GM10266 (cell line): ENCODE results near the gene HBG2.

Source experiments
- DNase-seq: peaks from one replicate; pipeline ENCODE4 v3.0.0; 2012; ENCODE audit errors: extremely low spot score
- TF ChIP-seq, protein P1 (sequence below): IDR thresholded peaks from 2 replicates; pipeline ENCODE4 v1.5.1; 2012; ENCODE audit warnings: mild to moderate bottlenecking, low read depth; ENCODE audit not compliant: control insufficient read depth, insufficient read depth; ENCODE audit errors: missing control alignments

Gene HBG2

DNA sequence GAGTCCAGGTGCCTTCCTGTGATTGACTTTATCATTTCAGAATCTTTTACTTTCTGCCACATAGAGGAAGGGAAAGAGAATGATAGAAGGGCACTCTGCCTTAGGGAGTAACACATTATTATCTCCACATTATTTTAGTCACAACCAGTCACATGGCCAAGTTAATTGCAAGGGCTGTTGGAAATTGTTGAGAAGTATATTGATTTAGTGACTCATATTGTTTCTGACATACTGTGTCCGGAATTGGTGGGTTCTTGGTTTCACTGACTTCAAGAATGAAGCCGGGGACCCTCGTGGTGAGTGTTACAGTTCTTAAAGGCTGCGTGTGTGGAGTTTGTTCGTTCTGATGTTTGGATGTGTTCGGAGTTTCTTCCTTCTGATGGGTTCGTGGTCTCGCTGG is 38.4 kb upstream of the HBG2 start:
- no peak for DNase-seq

DNA sequence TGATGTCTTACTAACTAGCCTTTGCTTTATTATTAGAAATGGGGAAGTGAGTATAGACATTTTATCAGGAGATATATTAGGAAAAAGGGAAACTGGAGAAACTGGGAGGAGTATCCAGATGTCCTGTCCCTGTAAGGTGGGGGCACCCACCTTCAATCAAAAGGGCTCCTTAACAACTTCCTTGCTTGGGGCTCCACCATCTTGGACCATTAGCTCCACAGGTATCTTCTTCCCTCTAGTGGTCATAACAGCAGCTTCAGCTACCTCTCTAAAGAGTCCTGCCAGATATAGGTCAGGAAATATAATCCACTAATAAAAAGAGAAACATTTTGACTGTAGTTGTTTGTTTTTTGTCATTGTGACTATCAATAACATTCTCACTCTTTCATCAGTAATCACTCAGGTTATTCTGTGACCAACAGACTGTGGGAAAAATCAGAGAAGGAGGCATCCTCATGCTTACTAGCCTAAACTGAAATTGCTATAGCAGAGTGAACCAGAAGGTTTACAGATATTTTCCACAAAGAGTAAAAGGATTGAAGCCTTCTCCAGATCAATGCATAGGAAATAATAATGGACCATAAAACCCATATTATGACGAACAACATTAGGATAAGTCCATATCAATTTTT is 36.7 kb upstream of the HBG2 start:
- peak; percentile 47 for DNase-seq
- TF ChIP-seq, protein P1, sequence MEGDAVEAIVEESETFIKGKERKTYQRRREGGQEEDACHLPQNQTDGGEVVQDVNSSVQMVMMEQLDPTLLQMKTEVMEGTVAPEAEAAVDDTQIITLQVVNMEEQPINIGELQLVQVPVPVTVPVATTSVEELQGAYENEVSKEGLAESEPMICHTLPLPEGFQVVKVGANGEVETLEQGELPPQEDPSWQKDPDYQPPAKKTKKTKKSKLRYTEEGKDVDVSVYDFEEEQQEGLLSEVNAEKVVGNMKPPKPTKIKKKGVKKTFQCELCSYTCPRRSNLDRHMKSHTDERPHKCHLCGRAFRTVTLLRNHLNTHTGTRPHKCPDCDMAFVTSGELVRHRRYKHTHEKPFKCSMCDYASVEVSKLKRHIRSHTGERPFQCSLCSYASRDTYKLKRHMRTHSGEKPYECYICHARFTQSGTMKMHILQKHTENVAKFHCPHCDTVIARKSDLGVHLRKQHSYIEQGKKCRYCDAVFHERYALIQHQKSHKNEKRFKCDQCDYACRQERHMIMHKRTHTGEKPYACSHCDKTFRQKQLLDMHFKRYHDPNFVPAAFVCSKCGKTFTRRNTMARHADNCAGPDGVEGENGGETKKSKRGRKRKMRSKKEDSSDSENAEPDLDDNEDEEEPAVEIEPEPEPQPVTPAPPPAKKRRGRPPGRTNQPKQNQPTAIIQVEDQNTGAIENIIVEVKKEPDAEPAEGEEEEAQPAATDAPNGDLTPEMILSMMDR, result peak; percentile 51

More for the DNA sequence above, 38.4 kb upstream of the HBG2 start:
- TF ChIP-seq, protein P1, result no peak

DNA sequence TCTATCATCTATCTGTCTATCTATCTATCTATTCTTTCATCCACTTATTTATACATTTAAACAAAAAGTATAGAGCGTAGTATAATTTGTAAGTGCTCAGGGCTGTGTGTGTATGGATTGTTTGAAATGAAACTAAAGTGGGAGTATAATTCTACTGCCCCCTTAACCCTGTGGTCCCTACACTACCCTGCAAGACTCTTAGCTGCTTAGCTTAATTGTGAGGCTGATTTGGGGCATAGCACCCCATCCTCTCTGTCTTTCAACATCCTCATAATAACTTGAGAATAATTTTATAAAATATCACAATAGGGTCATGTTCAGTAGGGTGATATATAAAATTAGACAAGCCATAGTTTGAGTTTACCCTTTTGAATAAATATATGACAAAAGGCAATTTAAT is 35.5 kb upstream of the HBG2 start:
- no peak for DNase-seq
- TF ChIP-seq, protein P1, result no peak

DNA sequence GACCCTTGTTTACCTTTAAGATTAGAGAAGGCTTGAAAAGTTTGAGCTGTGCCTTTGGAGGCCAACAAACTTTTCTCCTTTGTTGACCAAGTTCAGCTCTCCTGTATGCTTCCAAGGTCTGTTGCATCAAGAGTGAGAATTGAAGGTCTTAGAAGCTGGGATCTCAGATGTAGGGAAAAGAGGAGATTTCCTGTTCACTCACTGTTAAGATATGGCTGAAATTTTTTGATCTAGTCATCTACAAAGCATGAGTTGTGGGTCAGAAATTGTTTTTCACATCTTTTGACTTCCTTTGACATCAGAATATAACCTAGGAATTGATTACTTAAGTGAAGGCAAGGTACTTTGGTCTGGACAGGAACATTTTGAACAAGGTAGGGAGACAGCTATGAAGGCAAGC is 35.1 kb upstream of the HBG2 start:
- no peak for DNase-seq
- TF ChIP-seq, protein P1, result no peak

DNA sequence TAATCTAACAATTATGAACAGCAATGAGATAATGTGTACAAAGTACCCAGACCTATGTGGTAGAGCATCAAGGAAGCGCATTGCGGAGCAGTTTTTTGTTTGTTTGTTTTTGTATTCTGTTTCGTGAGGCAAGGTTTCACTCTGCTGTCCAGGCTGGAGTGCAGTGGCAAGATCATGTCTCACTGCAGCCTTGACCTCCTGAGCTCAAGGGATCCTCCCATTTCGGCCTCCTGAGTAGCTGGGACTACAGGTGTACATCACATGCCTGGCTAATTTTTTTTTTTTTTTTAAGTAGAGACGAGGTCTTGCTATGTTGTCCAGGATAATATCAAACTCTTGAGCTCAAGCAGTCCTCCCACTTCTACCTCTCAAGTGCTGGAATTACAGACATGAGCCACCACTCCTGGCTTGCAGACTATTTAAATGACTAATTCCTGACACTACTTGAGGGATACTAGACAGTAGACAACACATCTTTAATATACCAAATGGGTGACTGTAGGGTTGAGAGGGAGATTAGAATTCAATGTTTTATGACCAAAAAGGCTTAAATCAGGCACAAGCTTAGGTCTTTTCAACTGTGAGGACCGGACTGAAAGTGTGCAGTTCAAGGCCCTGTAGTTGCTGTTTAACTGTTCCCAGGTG is 34.4 kb upstream of the HBG2 start:
- DNase-seq, result no peak
- TF ChIP-seq, protein P1, result no peak

DNA sequence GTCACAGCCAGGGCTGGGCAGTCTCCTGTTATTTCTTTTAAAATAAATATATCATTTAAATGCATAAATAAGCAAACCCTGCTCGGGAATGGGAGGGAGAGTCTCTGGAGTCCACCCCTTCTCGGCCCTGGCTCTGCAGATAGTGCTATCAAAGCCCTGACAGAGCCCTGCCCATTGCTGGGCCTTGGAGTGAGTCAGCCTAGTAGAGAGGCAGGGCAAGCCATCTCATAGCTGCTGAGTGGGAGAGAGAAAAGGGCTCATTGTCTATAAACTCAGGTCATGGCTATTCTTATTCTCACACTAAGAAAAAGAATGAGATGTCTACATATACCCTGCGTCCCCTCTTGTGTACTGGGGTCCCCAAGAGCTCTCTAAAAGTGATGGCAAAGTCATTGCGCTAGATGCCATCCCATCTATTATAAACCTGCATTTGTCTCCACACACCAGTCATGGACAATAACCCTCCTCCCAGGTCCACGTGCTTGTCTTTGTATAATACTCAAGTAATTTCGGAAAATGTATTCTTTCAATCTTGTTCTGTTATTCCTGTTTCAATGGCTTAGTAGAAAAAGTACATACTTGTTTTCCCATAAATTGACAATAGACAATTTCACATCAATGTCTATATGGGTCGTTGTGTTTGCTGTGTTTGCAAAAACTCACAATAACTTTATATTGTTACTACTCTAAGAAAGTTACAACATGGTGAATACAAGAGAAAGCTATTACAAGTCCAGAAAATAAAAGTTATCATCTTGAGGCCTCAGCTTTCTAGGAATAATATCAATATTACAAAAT is 33.7 kb upstream of the HBG2 start:
- TF ChIP-seq, protein P1, result no peak

More for the DNA sequence above, 33.7 kb upstream of the HBG2 start:
- DNase-seq, result no peak
